GM12878 (cell line): ENCODE results near the gene CRMP1. TPM values are rescaled to one million over a fixed set of nuclear protein-coding genes. Genes with fewer than 3 reads are reported as not detected.

ENCODE experiments used
- ATAC-seq: fragments of 200-7000 bp; cut with Tn5 transposase; 3 replicates; pipeline ENCODE4 v1.9.1; 2020; ENCODE audit warnings: mild to moderate bottlenecking, moderate library complexity
- BruUV-seq: library from RNA; stranded (reverse); fragments of 400-500 nt; replicated peaks from 2 replicates; lab custom pipeline; 2021; lab: Mats Ljungman, UMichigan
- CTCF ChIA-PET: fragments of 300-600 bp; sonication (Branson Sonifier 250); formaldehyde crosslinking; extraction: SDS; loops from one replicate; lab custom pipeline; 2021; ENCODE audit warnings: inconsistent platforms; lab: Yijun Ruan, JAX
- POLR2A ChIA-PET: fragments of 350-600 bp; formaldehyde crosslinking; extraction: SDS; loops from one replicate; lab custom pipeline; 2021; ENCODE audit warnings: inconsistent platforms; lab: Charles Lee
- RAD21 ChIA-PET: fragments of 300-600 bp; sonication (Branson Sonifier 250); formaldehyde crosslinking; loops from one replicate; lab custom pipeline; 2023; ENCODE audit warnings: antibody characterized with exemption; ENCODE audit not compliant: unreplicated experiment; lab: Charles Lee
- SMC1A ChIA-PET: fragments of 300-600 bp; sonication (Branson Sonifier 250); formaldehyde crosslinking; loops from one replicate; lab custom pipeline; 2023; ENCODE audit not compliant: unreplicated experiment, uncharacterized antibody; lab: Charles Lee
- DNase-seq: peaks from one replicate; pipeline ENCODE4 v3.0.0-alpha.2; 2011; ENCODE audit warnings: low read depth, low spot score
- FAIRE-seq: peaks from 3 replicates; lab custom pipeline; 2011; peaks lifted over from hg19 to GRCh38; lab: Jason Lieb, UNC
- H2AFZ ChIP-seq: 2 replicates; pipeline ENCODE4 v1.6.0; 2011; ENCODE audit warnings: low read depth, low read length, control low read depth; ENCODE audit not compliant: control insufficient read depth
- H3K27ac ChIP-seq: 2 replicates; pipeline ENCODE4 v1.5.1; 2011; ENCODE audit warnings: control low read depth; ENCODE audit not compliant: control insufficient read depth, insufficient read depth
- H3K27me3 ChIP-seq, 2 experiments: replicated peaks in 1 of 2; 2 replicates each; pipeline versions ENCODE4 v1.6.0 to v1.6.1; 2011; ENCODE audit warnings: low read length in 1 of 2; ENCODE audit not compliant: control insufficient read depth in 2 of 2, insufficient read depth in 2 of 2
- H3K36me3 ChIP-seq, 2 experiments: 2 replicates each; pipeline ENCODE4 v1.5.1; 2011; ENCODE audit warnings: low read length in 1 of 2; ENCODE audit not compliant: control insufficient read depth in 2 of 2, insufficient read depth in 2 of 2
- H3K4me1 ChIP-seq: 2 replicates; pipeline ENCODE4 v1.6.1; 2011; ENCODE audit warnings: mild to moderate bottlenecking, low read length, moderate library complexity, mixed read lengths; ENCODE audit not compliant: control insufficient read depth, insufficient read depth
- H3K4me2 ChIP-seq: 2 replicates; pipeline ENCODE4 v1.6.0; 2011; ENCODE audit warnings: control low read depth; ENCODE audit not compliant: control insufficient read depth, insufficient read depth
- H3K4me3 ChIP-seq: fragments of 200-600 bp; sonication (generic); 2 replicates; pipeline ENCODE4 v1.5.1; 2016
- H3K79me2 ChIP-seq: 2 replicates; pipeline ENCODE4 v1.6.0; 2011; ENCODE audit warnings: low read length; ENCODE audit not compliant: control insufficient read depth, insufficient read depth
- H3K9ac ChIP-seq: 2 replicates; pipeline ENCODE4 v1.8.0; 2011; ENCODE audit warnings: low read length, control low read depth, mixed read lengths; ENCODE audit not compliant: control insufficient read depth, insufficient read depth
- H3K9me3 ChIP-seq: replicated peaks from 3 replicates; pipeline ENCODE4 v1.5.1; 2011; ENCODE audit warnings: mild to moderate bottlenecking, low read length; ENCODE audit not compliant: control insufficient read depth, insufficient read depth
- H4K20me1 ChIP-seq: 2 replicates; pipeline ENCODE4 v1.6.0; 2011; ENCODE audit not compliant: control insufficient read depth, insufficient read depth
- EZH2 ChIP-seq: IDR thresholded peaks from 2 replicates; pipeline ENCODE4 v1.6.1; 2012; ENCODE audit warnings: low read depth, mild to moderate bottlenecking, control low read depth, inconsistent platforms, low read length, borderline replicate concordance; ENCODE audit not compliant: control insufficient read depth
- KAT2A ChIP-seq: conservative IDR thresholded peaks from 2 replicates; pipeline ENCODE4 v1.6.1; 2011; ENCODE audit warnings: low read depth, low read length; ENCODE audit not compliant: control insufficient read depth
- MEF2B ChIP-seq: fragments of 450-650 bp; IDR thresholded peaks from 2 replicates; pipeline ENCODE4 v1.6.1; 2018; ENCODE audit warnings: mild to moderate bottlenecking, moderate library complexity; ENCODE audit not compliant: partially characterized antibody, poor library complexity, severe bottlenecking
- MYC ChIP-seq: IDR thresholded peaks from 2 replicates; pipeline ENCODE4 v1.6.1; 2011; ENCODE audit warnings: mild to moderate bottlenecking, low read length, moderate library complexity, inconsistent platforms; ENCODE audit not compliant: insufficient read depth, insufficient replicate concordance, insufficient read length, severe bottlenecking
- RB1 ChIP-seq: fragments of 450-650 bp; formaldehyde crosslinking; IDR thresholded peaks from 2 replicates; pipeline ENCODE4 v1.6.1; 2017; ENCODE audit warnings: mild to moderate bottlenecking, borderline replicate concordance
- RBBP5 ChIP-seq: fragments of 200-600 bp; sonication (generic); conservative IDR thresholded peaks from 2 replicates; pipeline ENCODE4 v1.6.1; 2016
- RFX5 ChIP-seq: IDR thresholded peaks from 2 replicates; pipeline ENCODE4 v1.6.1; 2011; ENCODE audit warnings: low read depth, low read length, improper control_type of control experiment
- RUNX3 ChIP-seq: IDR thresholded peaks from 2 replicates; pipeline ENCODE4 v1.6.1; 2012; ENCODE audit warnings: low read length, inconsistent platforms
- SIN3A ChIP-seq: IDR thresholded peaks from 2 replicates; pipeline ENCODE4 v1.6.1; 2012; ENCODE audit warnings: low read depth, low read length, improper control_type of control experiment
- STAT1 ChIP-seq: fragments of 450-650 bp; conservative IDR thresholded peaks from 2 replicates; pipeline ENCODE4 v1.6.1; 2014; ENCODE audit warnings: antibody characterized with exemption, mild to moderate bottlenecking
- STAT3 ChIP-seq: IDR thresholded peaks from 2 replicates; pipeline ENCODE4 v1.6.1; 2011; ENCODE audit warnings: low read depth, low read length, improper control_type of control experiment
- ZZZ3 ChIP-seq: IDR thresholded peaks from 2 replicates; pipeline ENCODE4 v1.6.1; 2011; ENCODE audit warnings: low read depth; ENCODE audit not compliant: control insufficient read depth, insufficient read length
- WGBS: methylation state at CpG from one replicate; pipeline ENCODE4 v1.1.6; 2016; ENCODE audit warnings: low lambda C conversion rate; ENCODE audit not compliant: insufficient replicate concordance, insufficient coverage; ENCODE audit errors: missing lambda C conversion rate; 5-methylcytosine and 5-hydroxymethylcytosine counted together
- in situ Hi-C: fragments of 300-500 bp; cut with MboI; formaldehyde crosslinking; loops from 9 replicates; pipeline ENCODE4 v1.14.3; 2018; ENCODE audit warnings: mixed read lengths
- intact Hi-C: fragments of 100-400 bp; cut with micrococcal nuclease; formaldehyde crosslinking; loops from one replicate; pipeline ENCODE4 v1.14.2; 2022; ENCODE audit not compliant: unreplicated experiment
- polyA plus RNA-seq, 11 experiments: library from polyadenylated mRNA; depleted of rRNA in 4 of 11; unstranded in 6 of 11; stranded (reverse) in 5 of 11; fragments of >200 nt; fragmentation: Nextera tagmentation in 4 of 11; fragmentation: Illumina TruSeq in 1 of 11; extraction: Ambion mirVana in 4 of 11; extraction: Trizol in 1 of 11; gene quantifications; 1 replicate in 1 of 11; 2 replicates in 10 of 11; pipeline versions ENCODE4 v1.2.1 to v1.2.3, GENCODE V29; 2011 to 2016; ENCODE audit warnings: inconsistent platforms in 2 of 11, missing spikeins in 2 of 11, low read depth in 1 of 11
- total RNA-seq, 4 experiments: library from RNA; depleted of rRNA in 3 of 4; stranded (reverse); fragments of >200 nt in 3 of 4; fragmentation: Illumina TruSeq in 1 of 4; extraction: Trizol in 1 of 4; gene quantifications; 2 replicates each; pipeline versions ENCODE4 v1.2.1 to v1.2.3, GENCODE V29; 2013 to 2021
- TF ChIP-seq, protein P1 (sequence below): IDR thresholded peaks from 2 replicates; pipeline ENCODE4 v1.6.1; 2012; ENCODE audit warnings: low read depth, low read length, improper control_type of control experiment

CRMP1 gene
- total and polyA plus RNA-seq, 10 of the 15 experiments (the other 5 are each of a cell fraction or from before 2014, with no cell fraction given) = 0.03 to 1.4 (median 0.12) TPM; not detected in 2

GRCh38 chr4:5784021-5784420, 108.9 kb downstream of the CRMP1 start:
- CTCF ChIA-PET = no interaction called here
- intact Hi-C loops (no loop called here), in situ Hi-C loops (no loop called here)
- Histone ChIP-seq H3K4me2 (no peak overlapping the region), H4K20me1 (no peaks in the 10 kb centered on the region), H3K36me3 (peaks cover 2 to 8% of the 10 kb centered on the region in 2 experiments; a peak in 2 of 4 replicates), H3K9me3 (peaks cover 4% of the 10 kb centered on the region; the same call in 1 of the 3 replicates), H3K27me3 (no peaks in the 10 kb centered on the region), H3K79me2 (no peaks in the 10 kb centered on the region), H2AFZ (no peak overlapping the region), H3K4me1 (no peaks in the 10 kb centered on the region), H3K27ac (no peak overlapping the region), H3K9ac (no peak overlapping the region), H3K4me3 (no peak overlapping the region)
- WGBS = 31% methylated on average over 6 of the region's 6 CpGs
- FAIRE-seq (no peak), ATAC-seq (no peak), DNase-seq (no peak)
- SMC1A ChIA-PET = no interaction called here
- POLR2A ChIA-PET = interaction anchor here (0.7 kb wide), 1 partner anchor 690 kb away, joined by 7 read pairs; no protein-coding TSS in a partner anchor
- no TSS peak for BruUV-seq
- RAD21 ChIA-PET = no interaction called here
- TF ChIP-seq EZH2 (no peak), RFX5 (no peak), RUNX3 (no peak), KAT2A (no peak)

GRCh38 chr4:5783486-5783885, 109.4 kb downstream of the CRMP1 start:
- in situ Hi-C loops (no loop called here), intact Hi-C loops (no loop called here)
- POLR2A ChIA-PET = no interaction called here
- TF ChIP-seq SIN3A (no peak), STAT3 (no peak), RBBP5 (no peak), ZZZ3 (no peak), STAT1 (no peak), RB1 (no peak), MEF2B (no peak), MYC (no peak)
- TF ChIP-seq, protein P1, sequence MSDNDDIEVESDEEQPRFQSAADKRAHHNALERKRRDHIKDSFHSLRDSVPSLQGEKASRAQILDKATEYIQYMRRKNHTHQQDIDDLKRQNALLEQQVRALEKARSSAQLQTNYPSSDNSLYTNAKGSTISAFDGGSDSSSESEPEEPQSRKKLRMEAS = no peak
- CTCF ChIA-PET = interaction anchor here (1.2 kb wide), 1 partner anchor 54 kb away, joined by 3 read pairs; no protein-coding TSS in a partner anchor
- Histone ChIP-seq H3K27ac (no peak overlapping the region), H2AFZ (no peak overlapping the region), H3K36me3 (peaks cover 2 to 8% of the 10 kb centered on the region in 2 experiments; a peak in 2 of 4 replicates), H3K79me2 (no peaks in the 10 kb centered on the region), H3K27me3 (no peaks in the 10 kb centered on the region), H3K4me2 (no peak overlapping the region), H3K9ac (no peak overlapping the region), H3K4me1 (no peaks in the 10 kb centered on the region), H3K4me3 (no peak overlapping the region), H3K9me3 (peaks cover 4% of the 10 kb centered on the region; the same call in 1 of the 3 replicates), H4K20me1 (no peaks in the 10 kb centered on the region)
- RAD21 ChIA-PET = no interaction called here
- no TSS peak for BruUV-seq
- SMC1A ChIA-PET = no interaction called here
- DNase-seq (no peak), FAIRE-seq (no peak), ATAC-seq (no peak)
- 30% methylated on average over 14 of the region's 14 CpGs for WGBS
